AG09309 (cell line): ENCODE results near the gene OSTF1.

Experiments used
- DNase-seq: peaks from one replicate; pipeline ENCODE4 v3.0.0-alpha.2; 2010; ENCODE audit warnings: low read depth
- H3K4me3 ChIP-seq: 2 replicates; pipeline ENCODE4 v1.5.1; 2011; ENCODE audit warnings: mild to moderate bottlenecking, low read depth, low read length, moderate library complexity; ENCODE audit not compliant: control insufficient read depth
- CTCF ChIP-seq: IDR thresholded peaks from 2 replicates; pipeline ENCODE4 v1.5.1; 2011; ENCODE audit warnings: mild to moderate bottlenecking, low read depth, low read length, inconsistent platforms; ENCODE audit not compliant: insufficient read depth, control insufficient read depth; ENCODE audit errors: missing control alignments

Gene OSTF1

GRCh38 chr9:75087824-75088645, at the start of gene OSTF1, which contains the start of gene NMRK1:
Gene OSTF1, plus strand, starts transcription at chr9:75088514. Its CDS starts 179 bp downstream, at chr9:75088693.
Gene NMRK1, minus strand, starts transcription at chr9:75088155. Its CDS starts 5,040 bp downstream, at chr9:75083115.
- H3K4me3 ChIP-seq: peak within 1 kb of the TSS; percentile 97
- TF ChIP-seq CTCF: no peak
- DNase-seq: peak; percentile 78

- no peak overlapping the region for H3K4me3 ChIP-seq
- TF ChIP-seq CTCF: no peak
- DNase-seq: peak; percentile 88
These were observed 49.3 kb upstream of the OSTF1 start for GRCh38 chr9:75039009-75039408.

GRCh38 chr9:75039801-75040200, 48.5 kb upstream of the OSTF1 start:
- TF ChIP-seq CTCF: no peak
- no peak for DNase-seq
- no peak overlapping the region for H3K4me3 ChIP-seq

GRCh38 chr9:75041041-75041440, 47.3 kb upstream of the OSTF1 start:
- no peak for TF ChIP-seq CTCF
- DNase-seq: no peak
- no peak overlapping the region for H3K4me3 ChIP-seq

GRCh38 chr9:75046725-75047345, 41.5 kb upstream of the OSTF1 start:
- H3K4me3 ChIP-seq: no peak overlapping the region
- no peak for DNase-seq
- no peak for TF ChIP-seq CTCF

- no peak overlapping the region for H3K4me3 ChIP-seq
- TF ChIP-seq CTCF: no peak
- no peak for DNase-seq
These were observed 40.8 kb upstream of the OSTF1 start for GRCh38 chr9:75047506-75047905.
